A549 treated with AZD2906 at 1 μM for 4 hours (cell line): ENCODE data around the gene UGGT1. TPM values are rescaled to one million over a fixed set of nuclear protein-coding genes. Genes with fewer than 3 reads are reported as not detected.

ENCODE experiments used
- total RNA-seq: library from RNA; stranded (reverse); fragments of 200-300 nt; extraction: Qiagen RNA extraction; gene quantifications from 5 replicates; pipeline ENCODE4 v1.2.3, GENCODE V29; 2022

Gene UGGT1
- 16.4 to 22.1 TPM (median 18.1 TPM) in 5 replicates for total RNA-seq

GRCh38 chr2:128090945-128091725, at the start of gene UGGT1:
UGGT1 (plus strand) TSS chr2:128091200; CDS start chr2:128091358, 158 bp downstream.

Other genes with a start within 250 kb of the UGGT1 start
- gene POLR2D, start 233.0 kb upstream of the UGGT1 start, total RNA-seq, result 46.5 to 56.6 TPM (median 50.8 TPM) in 5 replicates
- 15.6 to 17.4 TPM (median 16.6 TPM) in 5 replicates for gene AMMECR1L, start 205.2 kb upstream of the UGGT1 start, total RNA-seq
- gene SAP130, start 63.1 kb upstream of the UGGT1 start, total RNA-seq, result 10.8 to 12.3 TPM (median 12.1 TPM) in 5 replicates
- 11.1 to 13.8 TPM (median 12.4 TPM) in 5 replicates for gene HS6ST1, start 227.7 kb downstream of the UGGT1 start, total RNA-seq